GM21360 (cell line): ENCODE results near the gene FAM120B.

Experiments
- ATAC-seq: cut with Tn5 transposase; IDR thresholded peaks from one replicate; pipeline ENCODE4 v1.9.1; 2021; ENCODE audit warnings: mild to moderate bottlenecking, moderate library complexity; ENCODE audit not compliant: unreplicated experiment

The FAM120B gene

GRCh38 chr6:170416959-170417606 lies 110.5 kb downstream of the FAM120B start:
- ATAC-seq: no peak

- no peak for ATAC-seq
These were observed 111.3 kb downstream of the FAM120B start for GRCh38 chr6:170417881-170418280.

- no peak for ATAC-seq
These were observed 113.7 kb downstream of the FAM120B start for GRCh38 chr6:170420283-170420682.

DNA sequence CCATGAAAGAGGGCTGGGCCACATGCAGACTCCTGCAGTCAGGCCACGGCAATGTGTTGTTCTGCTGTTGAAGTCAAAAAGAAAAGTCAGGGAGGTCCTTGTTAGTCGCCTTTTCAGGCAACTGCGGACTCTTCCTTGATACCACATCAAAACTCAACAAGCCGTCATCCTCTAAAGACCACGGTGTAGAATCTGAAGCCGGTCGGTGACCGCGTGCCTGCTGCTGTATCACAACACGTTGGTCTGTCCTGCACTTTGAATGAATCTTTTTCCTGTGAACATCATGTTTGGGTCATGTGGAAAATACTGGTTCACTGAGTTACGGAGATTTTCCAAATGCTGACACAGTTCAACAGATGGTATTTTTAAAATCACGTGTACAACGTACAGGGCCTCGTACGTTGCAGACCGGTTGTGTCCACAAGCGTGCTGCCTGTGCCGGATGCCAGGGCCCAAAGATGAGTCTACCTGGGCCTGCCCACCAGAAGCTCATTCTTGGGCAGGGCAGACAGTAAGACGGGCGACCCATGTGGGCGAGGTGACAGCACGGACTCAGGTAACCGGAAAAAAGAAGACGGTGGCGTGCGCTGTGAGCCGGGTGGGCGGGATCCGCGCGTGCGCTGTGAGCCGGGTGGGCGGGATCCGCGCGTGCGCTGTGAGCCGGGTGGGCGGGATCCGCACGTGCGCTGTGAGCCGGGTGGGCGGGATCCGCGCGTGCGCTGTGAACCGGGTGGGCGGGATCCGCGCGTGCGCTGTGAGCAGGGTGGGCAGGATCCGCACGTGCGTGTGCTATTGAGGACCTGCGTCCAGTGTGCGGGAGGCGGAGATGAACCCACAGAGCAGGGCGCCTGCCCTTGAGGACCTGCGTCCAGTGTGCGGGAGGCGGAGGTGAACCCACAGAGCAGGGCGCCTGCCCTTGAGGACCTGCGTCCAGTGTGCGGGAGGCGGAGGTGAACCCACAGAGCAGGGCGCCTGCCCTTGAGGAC lies 114.5 kb downstream of the FAM120B start:
- no peak for ATAC-seq

DNA sequence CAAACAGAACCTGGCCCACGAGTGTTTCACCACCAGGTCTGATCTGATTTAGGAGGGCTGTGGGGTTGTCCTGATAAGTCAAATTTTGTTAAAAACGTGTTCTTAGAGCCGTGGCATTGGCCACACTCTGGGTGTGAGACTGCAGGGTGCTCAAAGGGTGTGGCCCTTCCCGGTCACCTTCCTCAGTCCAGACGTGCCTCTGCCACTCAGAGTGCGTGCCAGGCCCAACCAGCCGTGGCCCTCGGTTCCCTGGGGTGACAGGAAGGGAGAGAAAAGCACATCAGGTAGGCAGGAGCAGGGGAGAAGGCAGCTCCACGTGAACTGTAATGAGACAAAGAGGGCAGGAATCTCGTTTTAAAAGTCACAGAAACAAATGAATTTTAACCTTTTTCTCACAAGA lies 115.4 kb downstream of the FAM120B start:
- no peak for ATAC-seq

DNA sequence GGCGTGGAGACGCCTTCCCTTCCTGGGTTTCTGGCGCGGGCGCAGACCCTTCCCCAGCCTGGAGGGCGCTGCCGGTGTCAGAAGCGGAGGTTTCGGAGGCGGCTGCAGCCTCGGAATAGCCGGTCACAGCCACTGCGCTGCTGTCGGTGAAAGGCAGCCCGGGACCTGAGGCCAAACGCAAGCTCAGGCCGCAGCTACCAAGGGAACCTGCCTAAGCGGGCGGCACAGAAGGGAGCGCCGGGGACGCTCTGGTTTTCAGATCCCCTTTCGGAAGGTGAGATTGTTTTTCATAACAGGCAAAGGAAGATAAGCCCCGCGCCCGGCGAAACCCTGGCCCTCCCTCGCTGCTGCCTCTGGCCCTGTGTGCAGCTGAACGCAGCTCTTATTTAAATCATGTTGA lies 116.5 kb downstream of the FAM120B start:
- no peak for ATAC-seq

GRCh38 chr6:170423814-170424603 lies 117.5 kb downstream of the FAM120B start:
- ATAC-seq: no peak

DNA sequence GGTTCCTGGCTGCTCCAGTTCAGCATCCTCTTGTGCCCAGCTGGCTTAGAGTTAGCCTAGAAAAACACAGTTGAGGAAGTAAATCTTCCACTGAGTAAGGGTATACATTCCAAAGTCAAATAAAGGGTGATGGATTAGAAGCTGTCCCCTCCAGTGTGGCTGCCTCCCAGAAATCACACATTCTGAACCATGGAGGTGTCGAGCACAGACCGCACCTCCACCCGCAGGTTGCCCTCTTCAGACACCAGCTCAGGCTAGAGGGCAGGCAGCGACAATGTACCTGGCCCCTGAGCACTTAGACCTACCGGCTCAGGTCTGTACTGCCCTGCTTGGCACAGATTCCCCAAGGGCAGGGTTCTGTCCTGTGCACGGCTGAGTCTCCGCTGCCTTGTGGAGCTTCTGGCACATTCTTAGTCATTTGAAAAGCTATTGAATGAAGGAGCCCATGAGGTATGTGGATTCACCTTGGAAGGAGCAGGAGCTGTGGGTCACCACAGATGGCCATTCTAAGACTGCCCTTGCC lies 118.1 kb downstream of the FAM120B start:
- ATAC-seq: no peak

DNA sequence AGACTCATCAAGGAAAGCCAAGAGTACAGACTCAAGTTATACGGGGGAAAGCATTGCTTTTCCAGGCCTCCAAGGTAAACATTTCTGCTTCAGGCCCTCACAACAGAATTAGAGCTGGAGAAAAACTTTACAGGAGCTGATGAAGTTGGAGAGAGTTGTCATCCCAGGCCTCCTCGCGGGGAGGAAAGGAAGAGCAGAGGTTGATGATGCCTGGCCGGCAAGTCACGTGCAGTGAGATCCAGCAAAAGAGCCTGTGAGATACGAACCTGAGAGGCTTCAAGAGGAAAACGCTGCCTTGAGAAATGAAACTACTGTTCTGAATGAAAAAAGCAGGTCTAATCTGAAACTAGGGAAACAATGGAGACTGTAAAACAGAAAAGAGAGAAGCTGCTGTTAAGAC lies 122.9 kb downstream of the FAM120B start:
- no peak for ATAC-seq

- ATAC-seq: no peak
These were observed 126.9 kb downstream of the FAM120B start for GRCh38 chr6:170433163-170434116.

DNA sequence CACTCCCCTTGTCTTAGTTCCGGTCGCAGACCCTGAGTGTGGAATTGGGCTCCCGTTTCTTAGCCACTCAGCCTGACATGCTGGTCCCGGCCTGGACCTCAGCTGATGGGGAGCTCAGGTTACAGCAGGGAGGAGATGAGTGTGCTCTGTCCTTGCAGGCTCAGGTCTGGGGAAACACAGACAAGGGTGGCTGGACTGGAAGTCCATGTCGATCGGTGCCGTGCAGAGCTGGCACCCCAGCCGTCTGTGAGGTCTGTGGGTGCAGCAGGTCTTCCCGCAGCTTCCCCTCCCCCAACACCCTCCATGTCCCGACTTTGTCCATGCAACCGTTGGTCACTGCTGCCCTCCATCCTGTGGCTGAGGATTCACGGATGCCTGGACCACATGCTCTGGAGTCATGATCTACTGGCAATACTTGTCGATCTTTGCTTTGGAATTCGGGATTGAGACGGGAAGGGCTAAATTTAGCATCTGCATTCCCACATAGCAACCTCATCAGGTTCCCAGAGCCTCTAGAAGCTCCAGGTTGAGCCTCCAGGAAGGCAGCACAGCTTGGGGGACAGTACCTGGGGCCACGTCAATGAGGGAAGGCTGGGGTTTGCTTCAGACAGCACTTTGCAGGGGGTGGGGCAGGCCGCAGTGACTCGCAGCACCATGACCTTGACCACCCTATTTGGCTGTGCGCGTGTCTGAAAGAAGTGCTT lies 127.7 kb downstream of the FAM120B start:
- no peak for ATAC-seq

DNA sequence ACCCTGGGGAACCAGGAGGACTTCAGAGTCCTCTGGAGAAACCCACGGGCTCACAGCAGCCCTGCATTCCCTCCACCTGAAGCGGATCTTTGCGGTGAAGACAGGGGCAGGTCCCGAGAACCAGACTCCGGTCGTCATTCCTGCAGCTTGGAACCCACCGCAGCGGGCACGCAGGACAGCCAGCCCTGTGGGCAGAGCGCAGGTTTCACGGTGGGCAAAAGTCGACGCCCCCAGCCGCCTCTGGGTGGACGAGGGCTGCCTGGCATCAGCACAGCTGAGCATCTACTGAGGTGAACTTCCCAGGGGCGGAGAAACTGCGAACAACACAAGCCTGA lies 128.2 kb downstream of the FAM120B start:
- ATAC-seq: no peak

DNA sequence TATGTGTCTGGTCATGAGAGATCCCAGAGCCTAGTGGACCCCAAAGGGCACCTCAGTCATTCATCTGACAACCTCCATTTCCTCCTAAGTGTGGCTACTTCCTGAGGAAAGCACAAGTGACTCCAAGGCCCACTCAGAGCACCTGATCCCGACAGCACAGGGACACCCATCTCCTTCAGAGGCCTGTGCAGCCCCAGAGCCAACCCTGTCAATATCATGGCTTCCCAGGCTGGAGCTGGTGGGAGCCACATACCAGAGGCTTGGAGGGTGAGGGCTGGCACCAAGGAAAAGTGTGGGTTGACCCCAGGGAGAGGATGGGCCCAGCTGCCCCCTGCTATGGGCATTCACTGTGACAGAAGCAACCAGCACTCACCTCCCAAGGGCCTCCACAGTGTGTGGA lies 129.2 kb downstream of the FAM120B start:
- ATAC-seq: no peak

GRCh38 chr6:170436209-170436809 lies 129.8 kb downstream of the FAM120B start:
- ATAC-seq: no peak

DNA sequence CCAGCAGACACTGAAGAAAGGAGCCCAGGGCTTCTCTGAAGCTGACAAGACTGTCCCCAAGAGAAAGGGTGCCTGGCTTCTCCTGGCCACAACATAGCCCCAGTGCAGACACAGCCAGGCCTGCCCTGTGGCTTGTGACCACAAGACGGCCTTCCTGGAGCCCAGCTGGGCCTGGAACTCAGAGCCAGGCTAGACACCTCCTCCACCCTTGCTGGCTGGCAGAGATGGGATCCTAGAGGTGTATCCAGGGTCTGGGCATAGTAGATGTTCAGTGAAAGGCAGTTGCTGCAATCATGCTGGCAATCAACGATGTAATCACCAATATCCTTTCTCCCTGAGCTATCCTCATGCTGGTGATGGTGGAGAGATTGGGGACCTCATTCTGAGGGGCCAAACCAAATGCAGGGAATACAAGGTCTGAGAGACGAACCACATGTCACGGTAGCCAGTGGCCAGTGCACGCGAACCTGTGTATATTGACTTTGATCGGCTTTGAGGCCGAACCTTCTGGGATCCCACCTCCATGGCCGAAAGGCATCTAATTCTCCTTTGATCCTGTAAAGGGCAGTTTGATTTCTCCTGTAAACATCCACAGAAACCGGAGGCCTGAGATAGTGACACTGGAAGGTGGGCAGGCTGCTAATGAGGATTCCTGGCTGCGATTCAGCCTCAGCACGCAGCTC lies 131.3 kb downstream of the FAM120B start:
- no peak for ATAC-seq

DNA sequence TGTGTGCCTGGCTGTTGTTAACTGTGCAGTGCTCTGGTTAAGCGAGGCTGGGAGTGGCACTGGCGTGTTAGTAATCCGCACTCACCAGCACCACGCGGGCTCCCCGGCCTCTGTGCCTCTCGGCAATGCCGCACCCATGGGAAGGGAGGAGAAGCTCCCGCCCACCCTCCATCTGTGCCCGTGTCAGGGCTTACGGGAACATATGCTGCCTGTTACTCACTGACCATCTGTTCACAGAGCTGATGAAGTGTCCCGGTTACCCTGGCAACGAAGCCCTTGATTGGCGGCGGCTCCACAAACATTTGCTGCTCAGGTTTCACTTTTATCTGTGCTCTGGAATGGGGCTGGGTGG lies 131.8 kb downstream of the FAM120B start:
- ATAC-seq: peak; percentile 93

- no peak for ATAC-seq
These were observed 132.3 kb downstream of the FAM120B start for GRCh38 chr6:170438861-170439260.
